ENCODE data around the gene PRTN3.
"Not testable (repeated sequence)": the region's sequence is repeated elsewhere in the genome, so short reads cannot be mapped to it uniquely, and the experiment has no call there.

PRTN3 gene

DNA sequence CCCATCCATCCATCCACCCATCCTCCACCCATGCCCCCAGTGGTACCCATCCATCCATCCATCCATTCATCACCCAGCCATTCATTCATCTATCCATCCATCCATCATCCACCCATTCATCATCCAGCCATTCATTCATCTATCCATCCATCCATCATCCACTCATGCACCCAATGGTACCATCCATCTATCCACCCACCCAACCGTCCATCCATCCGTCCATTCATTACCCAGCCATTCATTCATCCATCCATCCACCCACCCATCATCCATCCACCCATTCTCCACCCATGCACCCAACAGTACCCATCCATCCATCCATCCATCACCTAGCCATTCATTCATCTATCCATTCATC is 24.3 kb upstream of the PRTN3 start:
- DNase-seq, result no peak

DNA sequence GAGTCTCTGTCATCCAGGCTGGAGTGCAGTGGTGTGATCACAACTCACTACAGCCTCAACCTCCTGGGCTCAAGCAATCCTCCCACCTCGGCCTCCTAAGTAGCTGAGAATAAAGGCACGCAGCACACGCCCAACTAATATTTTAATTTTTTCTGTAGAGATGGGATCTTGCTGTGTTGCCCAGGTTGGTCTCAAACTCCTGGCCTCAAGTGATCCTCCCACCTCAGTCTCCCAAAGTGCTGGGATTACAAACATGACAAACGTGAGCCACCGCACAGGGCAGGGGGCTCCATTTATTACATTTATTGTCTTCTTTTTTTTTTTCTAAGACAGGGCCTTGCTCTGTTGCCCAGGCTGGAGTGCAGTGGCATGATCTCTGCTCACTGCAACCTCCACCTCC is 20.6 kb upstream of the PRTN3 start:
- DNase-seq, result not testable (repeated sequence)

DNA sequence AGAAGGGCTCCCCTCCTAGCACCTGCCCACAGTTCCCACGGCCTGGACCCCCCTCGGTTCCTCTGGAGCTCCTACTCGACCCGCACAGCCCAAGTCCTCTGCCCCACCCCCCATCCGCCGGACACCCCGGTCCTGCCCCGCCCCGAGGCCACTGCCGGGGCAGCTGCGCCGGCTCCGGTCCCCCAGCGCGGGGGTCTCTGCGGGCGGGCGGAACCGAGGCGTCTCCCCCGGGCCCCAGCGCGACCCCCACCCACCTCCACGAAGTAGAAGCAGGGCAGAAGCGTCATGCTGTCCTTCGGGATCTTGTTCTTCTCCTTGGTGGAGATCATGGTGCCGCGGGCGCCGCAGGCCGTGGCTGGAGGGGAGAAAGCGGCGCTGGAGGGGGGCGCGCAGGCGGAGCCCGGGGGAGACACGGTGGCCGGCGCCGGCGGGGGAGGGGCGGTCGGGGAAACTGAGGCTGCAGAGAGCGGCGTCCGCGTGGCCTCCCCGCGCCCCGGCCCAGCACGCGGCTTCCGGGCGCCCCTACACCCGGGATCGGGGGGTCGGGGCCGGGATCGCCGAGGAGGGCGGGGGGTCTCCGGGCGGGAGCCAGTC is 19.5 kb upstream of the PRTN3 start:
- no peak for DNase-seq

DNA sequence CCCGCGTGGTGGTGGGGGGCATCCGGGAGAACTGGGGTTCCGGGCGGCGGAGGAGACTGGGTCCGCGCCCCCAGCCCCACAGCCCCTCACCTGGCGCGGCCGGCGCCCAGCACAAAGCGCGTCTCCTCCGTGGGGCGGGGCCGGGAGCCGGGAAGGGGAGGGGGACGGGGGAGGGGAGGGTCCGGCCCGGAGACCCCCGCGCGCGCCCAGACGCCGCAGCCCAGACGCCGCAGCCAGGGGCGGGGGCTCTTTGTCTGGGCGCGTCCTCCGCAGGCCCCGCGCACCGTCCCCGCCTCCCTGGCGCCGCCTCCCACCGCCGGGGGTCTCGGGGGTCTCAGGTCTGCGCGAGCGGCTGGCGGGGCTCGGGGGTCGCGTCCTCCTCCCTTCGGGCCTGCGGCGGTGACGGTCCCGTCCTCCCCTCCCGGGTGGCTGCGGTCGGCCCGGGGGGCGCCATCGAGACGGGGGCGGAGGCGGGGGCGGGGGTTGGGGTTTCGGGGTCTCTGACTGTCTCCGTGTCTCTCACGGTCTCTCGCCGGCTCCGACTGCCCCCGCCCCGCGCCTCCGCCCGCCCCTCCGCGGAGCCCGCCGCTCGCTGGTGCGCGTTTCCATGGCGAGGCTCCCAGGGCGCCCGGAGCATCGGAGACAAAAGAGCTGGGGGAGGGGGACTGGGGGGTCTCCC is 18.8 kb upstream of the PRTN3 start, which contains the start of gene PLPPR3:
Gene PLPPR3, minus strand, starts transcription at position 131 of the 679 bp plus-strand sequence. CDS start 396 bp downstream, outside the sequence.
- DNase-seq, result peak; percentile 9 to 25

DNA sequence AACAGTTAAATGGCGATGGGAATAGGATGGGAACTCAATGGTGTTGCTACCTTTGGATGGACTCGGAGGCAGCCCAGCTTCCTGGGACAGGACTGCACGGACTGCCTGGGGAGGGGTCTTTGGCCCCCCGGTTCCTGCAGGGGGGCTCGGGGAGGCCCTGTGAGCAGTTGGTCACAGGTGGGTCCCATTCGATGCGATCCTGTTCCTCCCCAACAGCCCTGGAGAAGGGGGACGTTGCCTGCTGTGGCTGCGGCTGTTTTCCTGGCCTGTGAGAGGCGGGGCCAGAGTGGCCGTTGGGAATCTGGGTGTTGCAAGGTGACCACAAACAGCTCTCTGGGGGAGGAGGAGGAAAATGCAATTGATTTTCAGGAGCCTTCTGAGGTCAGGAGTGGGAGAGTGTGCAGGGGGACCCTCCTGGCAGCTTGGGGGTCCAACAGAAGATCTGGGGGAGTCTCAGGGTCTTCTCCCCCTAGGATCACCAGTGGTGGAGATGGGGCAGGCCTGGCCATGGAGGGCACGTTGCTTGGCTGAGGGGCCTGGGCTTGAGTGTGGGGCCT is 17.2 kb upstream of the PRTN3 start:
- peak in 1 of 2 experiments; percentile 10 for DNase-seq

DNA sequence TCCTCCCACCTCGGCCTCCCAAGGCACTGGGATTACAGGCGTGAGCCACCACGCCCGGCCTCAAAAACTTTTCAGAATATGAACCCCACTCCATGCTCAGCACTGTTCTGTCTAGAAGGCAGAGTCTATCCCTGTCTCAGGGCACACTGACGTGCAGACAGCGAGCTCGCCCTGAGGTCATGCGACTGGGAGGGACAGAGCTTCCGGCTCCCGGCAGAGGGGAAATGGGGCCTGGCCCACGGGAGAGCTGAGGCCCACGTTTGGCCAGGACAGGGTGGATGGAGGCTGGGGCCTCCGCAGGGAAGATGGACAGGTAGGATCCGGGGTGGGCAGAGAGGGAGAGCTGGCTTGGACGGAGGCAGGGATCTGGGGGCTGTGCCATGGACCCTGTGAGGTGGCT is 15.9 kb upstream of the PRTN3 start:
- DNase-seq, result no peak

DNA sequence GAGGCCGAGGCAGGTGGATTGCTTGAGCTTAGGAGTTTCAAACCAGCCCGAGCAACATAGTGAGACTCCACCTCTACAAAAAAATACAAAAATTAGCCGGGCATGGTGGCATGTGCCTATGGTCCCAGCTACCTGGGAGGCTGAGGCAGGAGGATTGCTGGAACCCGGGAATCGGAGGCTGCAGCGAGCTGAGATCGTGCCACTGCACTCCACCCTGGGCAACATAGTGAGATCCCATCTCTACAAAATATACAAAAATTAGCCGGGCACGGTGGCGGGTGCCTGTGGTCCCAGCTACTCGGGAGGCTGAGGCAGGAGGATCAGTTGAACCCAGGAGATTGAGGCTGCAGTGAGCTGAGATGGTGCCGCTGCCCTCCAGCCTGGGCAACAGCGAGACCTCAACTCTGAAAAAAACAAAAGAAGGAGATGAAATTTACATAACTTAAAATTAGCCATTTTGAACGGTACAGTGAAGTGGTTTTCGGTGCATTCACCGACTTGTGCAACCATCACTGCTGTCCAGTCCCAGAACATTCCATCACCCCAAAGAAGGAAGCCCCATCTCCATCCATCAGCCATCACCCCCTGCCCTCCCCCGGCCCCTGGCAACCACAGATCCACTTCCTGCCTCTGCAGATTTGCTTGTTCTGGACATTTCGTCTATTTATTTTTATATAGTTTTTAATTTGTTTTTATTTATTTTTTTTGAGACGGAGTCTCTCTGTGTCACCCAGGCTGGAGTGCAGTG is 14.7 kb upstream of the PRTN3 start:
- DNase-seq, result no peak

DNA sequence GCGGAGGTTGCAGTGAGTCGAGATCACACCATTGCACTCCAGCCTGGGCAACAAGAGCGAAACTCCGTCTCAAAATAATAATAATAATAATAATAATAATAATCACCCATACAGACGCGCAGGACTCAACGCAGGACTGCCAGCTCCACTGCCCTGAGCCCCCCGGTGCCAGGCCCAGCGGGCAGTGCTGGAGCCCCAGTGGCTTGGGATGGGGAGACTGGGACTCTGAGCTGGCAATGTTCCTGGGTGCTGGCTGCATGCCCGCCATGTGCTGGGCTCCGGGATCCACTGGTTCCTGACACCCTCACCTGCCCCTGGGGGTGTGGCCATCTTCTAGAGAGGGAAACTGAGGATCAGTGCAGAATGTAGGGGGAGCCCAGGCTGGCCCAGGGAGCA is 13.5 kb upstream of the PRTN3 start:
- DNase-seq, result no peak

DNA sequence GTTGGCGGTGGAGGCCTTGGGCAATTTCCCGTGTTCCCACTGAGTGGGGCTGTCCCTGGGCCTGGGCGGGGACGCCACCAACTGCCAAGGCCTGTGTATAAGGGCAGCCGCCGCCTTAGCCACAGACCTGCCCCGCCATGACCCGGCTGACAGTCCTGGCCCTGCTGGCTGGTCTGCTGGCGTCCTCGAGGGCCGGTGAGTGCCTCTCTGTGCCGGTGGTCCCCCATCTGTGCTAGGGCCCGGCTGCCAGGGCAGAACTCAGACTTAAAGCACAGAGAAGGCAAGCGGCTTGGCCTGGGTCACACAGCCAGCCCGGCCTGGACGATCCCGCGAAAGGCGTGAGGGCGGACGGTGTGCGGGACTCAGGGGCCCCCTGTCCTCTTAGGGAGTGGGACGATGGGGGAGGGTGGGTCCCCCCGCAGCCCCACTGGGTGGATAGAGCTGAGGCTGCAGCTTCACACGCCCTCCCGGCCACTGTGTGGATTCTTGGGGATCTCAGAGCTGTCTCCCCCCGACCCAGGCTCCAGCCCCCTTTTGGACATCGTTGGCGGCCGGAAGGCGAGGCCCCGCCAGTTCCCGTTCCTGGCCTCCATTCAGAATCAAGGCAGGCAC is 13.0 kb upstream of the PRTN3 start, which contains the start of gene AZU1:
Gene AZU1, plus strand, starts transcription at position 128 of the 612 bp plus-strand sequence. Its CDS starts 10 bp downstream, at position 138.
- no peak for DNase-seq

DNA sequence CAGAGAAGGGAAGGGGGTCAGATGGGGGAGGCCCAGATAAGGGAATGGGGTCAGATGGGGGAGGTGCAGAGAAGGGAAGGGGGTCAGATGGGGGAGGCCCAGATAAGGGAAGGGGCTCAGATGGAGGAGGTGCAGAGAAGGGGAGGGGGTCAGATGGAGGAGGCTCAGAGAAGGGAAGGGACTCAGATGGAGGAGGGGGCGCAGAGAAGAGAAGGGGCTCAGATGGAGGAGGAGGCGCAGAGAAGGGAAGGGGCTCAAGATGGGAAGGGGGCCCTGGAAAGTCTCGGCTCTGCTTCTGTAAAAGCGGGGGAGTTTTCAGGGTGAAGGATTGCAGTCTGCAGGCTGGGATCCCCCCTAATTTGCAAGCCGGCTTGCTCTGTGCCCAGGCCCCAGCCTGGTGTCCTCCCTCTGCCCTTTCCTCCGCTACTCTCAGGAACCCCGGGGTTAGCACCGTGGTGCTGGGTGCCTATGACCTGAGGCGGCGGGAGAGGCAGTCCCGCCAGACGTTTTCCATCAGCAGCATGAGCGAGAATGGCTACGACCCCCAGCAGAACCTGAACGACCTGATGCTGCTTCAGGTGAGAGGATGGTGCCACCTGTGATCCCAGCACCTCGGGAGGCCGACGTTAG is 11.6 kb upstream of the PRTN3 start:
- no peak for DNase-seq

DNA sequence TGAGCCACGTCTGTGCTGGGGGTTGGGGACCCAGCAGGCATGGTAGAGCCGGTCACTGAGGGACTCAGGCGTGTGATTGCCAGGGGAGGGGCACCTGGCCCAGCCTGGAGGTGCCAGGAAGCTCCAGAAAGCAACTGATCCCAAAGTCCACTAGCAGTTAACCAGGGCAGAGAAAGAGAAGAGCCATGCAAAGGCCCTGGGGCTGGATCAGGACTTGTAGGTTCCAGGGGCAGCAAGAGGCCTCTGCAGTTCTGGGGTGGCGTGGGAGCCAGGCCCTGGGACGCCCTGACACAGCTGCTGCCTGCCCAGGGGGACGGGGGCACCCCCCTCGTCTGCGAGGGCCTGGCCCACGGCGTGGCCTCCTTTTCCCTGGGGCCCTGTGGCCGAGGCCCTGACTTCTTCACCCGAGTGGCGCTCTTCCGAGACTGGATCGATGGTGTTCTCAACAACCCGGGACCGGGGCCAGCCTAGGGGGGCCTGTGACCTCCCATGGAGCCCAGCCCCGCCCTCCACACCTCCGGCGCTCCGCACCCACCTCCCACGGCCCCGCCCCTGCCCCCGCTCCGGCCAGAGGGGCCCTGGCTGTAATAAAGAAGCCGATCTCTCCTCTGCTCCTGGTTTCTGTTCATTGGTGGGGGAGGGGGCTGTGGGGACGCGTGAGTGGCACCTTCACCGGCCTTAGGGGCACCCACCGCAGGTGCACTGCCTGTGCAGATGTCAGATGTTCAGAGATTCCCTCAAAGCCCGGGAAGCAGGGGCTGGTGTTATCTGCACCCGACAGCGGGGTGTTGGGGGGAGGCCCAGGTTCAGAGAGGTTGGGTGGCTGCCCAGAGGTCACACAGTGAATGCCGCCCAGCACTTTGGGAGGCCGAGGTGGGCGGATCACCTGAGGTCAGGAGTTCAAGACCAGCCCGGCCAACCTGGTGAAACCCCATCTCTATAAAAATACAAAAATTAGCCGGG is 9.1 kb upstream of the PRTN3 start:
- DNase-seq, result no peak

DNA sequence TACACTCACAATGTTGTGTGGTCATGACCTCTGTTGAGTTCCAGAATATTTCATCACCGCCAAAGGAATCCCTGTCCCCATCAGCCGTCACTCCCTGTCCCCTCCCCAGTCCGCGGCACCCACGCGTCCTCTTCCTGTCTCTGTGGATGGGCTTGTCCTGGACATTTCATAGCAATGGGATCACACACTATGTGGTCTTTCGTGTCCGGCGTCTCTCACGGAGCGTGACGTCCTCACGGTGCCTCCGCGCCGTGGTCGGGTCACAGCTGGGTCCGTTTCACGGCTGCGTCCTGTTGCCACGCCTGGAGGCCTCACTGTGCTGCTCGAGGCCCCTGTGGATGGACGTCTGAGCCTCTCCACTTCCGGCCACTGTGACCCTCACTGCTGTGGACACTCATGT is 6.6 kb upstream of the PRTN3 start:
- DNase-seq, result no peak

DNA sequence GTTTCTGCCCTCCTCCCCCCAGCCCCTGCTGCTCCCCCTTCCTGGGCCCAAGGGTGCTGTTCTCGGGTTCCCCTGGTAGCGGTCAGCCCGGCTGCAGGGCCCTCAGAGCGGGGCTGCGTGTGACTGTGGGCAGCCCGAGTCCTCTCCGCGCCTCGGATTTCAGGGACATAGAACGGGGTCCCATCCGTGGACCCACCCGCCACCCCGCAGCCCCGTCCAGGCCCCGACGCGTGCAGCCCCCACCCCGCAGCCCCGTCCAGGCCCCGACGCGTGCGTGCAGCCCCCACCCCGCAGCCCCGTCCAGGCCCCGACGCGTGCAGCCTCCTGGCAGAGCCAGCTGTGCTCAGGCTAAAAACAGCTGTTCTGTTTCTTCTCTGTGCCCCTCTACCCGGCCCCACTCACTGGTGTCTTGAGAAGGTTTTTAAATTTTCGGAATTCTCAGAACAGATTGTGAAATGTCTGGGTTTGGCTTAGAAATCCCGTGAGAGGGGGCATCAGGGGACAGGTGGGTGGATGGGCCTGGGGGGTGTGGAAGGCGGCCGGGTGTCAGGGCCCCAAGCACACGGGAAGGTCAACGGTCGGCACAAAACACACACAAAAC is 5.5 kb upstream of the PRTN3 start:
- no peak for DNase-seq

DNA sequence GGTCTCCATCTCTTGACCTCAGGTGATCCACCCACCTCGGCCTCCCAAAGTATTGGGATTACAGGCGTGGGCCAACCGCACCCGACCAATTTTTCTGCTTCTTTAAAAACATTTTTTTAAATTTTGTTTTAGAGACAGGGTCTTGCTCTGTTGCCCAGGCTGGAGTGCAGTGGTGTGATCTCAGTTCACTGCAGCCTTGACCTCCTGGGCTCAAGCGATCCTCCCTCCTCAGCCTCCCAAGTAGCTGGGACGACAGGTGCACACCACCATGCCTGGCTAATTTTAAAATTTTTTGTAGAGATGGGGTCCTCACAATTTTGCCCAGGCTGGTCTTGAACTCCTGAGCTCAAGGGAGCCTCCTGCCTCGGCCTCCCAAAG is 2.0 kb downstream of the PRTN3 start:
- not testable (repeated sequence) for DNase-seq

DNA sequence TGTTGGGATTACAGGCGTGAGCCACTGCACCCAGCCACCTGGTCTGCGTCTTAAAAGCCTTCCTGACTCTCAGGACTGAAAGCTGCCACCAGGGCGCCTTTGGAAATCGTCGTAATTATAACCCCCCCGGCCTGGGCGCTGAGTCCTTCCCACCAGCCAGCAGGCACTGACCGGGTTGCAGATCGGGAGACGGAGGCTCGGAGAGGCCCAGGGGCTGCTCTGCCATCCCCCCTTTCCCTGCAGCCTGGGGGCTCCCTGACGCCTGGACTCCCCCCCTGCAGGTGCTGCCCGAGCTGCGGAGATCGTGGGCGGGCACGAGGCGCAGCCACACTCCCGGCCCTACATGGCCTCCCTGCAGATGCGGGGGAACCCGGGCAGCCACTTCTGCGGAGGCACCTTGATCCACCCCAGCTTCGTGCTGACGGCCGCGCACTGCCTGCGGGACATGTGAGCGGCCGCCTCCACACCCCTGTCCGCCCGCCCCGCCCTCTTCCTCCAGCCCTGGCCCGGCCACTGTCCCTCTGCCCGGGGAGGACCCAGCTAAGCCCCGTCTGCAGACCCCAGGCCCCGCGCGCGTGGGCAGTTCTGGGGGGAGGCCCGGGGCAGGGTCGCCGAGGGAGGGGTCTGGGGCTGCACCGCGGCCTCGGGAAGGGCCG is 2.5 kb downstream of the PRTN3 start:
- no peak for DNase-seq

DNA sequence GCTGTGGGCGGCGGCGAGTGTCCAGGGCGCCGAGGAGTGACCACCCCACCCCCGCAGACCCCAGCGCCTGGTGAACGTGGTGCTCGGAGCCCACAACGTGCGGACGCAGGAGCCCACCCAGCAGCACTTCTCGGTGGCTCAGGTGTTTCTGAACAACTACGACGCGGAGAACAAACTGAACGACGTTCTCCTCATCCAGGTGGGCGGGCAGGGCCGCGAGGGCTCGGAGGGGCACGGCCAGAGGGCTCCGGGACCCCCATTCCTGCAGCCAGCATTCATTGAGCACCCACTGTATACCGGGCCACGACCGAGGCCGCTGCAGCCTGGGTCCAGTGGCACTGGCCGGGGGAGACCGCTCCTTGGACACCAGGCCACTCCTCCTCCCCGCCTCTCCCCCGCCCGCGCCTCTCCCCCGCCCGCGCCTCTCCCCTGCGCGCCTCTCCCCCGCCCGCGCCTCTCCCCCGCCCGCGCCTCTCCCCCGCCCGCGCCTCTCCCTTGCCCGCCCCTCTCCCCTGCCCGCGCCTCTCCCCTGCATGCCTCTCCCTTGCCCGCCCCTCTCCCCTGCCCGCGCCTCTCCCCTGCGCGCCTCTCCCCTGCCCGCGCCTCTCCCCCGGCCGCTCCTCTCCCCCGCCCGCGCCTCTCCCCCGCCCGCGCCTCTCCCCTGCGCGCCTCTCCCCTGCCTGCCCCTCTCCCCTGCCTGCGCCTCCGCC is 3.2 kb downstream of the PRTN3 start:
- no peak for DNase-seq

DNA sequence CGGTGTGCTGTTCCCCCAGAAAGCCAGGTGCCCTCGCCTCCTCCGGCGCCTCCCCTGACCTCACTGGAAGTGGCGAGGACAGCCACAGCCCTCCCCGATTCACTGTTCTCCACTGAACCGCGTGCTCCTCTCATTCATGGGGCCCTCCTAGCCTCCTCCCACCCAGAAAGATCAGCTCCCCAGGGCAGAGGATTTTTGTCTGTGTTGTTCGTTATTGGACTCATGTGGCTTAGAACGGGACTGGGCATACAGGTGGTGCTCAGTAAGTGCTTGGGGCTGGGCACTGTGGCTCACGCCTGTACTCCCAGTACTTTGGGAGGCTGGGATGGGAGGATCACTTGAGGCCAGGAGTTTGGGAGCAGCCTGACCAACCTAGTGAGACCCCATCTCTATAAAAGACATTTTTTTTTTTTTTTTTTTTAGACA is 3.8 kb downstream of the PRTN3 start:
- no peak for DNase-seq

DNA sequence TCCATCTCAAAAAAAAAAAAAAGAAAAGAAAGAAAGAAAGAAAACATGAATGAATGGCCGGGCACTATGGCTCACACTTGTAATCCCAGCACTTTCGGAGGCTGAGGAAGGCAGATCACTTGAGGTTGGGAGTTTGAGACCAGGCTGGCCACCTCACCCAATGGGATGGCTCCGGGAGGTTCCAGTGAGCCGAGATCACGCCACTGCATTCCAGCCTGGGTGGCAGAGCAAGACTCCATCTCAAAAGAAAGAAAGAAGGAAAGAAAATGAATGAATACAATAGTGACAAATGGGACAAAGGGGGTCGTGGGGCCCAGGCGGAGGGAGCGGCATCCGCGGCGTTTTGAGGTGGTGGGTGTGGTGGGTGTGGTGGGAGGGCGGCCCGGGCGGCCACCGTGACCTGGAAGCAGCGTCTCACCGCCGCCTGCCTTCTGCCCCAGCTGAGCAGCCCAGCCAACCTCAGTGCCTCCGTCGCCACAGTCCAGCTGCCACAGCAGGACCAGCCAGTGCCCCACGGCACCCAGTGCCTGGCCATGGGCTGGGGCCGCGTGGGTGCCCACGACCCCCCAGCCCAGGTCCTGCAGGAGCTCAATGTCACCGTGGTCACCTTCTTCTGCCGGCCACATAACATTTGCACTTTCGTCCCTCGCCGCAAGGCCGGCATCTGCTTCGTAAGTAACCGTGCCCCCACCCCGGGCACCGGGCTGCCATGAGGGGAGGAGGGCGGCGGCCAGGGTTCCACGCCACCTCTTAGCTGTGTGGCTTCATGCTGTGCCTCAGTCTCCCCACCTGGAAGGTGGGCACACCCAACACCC is 5.1 kb downstream of the PRTN3 start:
- no peak for DNase-seq

DNA sequence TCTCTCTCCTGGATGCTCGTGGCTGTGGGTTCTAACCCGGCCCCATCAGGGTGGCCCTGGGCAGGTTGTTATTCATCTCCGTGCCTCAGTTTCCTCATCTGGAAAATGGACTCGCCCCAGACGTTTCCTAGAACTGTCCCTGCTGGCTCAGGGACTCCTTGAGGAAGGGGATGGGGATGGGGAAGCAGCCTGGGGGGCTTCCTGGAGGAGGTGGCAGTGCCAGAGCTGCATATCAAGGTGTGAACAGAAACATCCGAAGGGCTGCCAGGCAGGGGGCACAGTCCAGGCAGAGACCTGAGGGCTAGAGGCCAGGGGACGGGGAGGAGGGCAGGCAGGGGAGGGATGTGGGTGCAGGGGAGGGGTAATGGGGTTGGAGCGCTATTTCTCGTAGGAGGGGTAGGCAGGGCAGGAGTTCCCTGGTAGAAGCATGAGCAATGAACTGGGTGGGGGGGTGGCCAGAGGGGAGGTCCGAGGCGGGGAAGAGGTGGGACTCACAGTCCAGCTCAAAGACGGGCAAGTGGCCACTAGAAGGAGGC is 7.7 kb downstream of the PRTN3 start:
- DNase-seq, result no peak

All from NCI-H1930 (cell line).